Heart left ventricle (tissue), 13 donors: ENCODE results near the gene PCBP4.

Source experiments
- POLR2A ChIP-seq, 2 donors: fragments of 450-650 bp; IDR thresholded peaks; one replicate each; pipeline ENCODE4 v1.6.1; 2017; ENCODE audit warnings: antibody characterized with exemption in 2 of 2, mild to moderate bottlenecking in 2 of 2, moderate library complexity in 2 of 2
- TF ChIP-seq, protein P1 (sequence below), 12 donors: fragments of 200-600 bp; sonication (generic) in 4 of 12; IDR thresholded peaks; one replicate each; pipeline versions ENCODE4 v1.5.0 to v1.8.0; 2018 to 2022; ENCODE audit warnings: antibody characterized with exemption in 12 of 12, mild to moderate bottlenecking in 5 of 12
- donor health status: ischemic (EF 13 %, LVEDD 7.1; RV severe dilation, severe dysfunction).
- donor health status: DM: no; HTN: yes; CAD: no.
- donor health status: DM: no; HTN: no; CAD: no.
- donor health status: ischemic (EF 25% LVEDD 6.9; RV normal size, moderate dysfunction).
- donor health status: ischemic (EF 25% LVEDD 5.7; RV mildly dilated, moderate dysfunction).
- donor health status: ischemic (EF 35%, LVEDD 5.7; RV mildly dilated, moderate dysfunction).
- donor health status: nonischemic (EF 11% LVEDD 7.7; RV severe dilation, severe dysfunction).
- donor health status: DM: yes; HTN: yes; CAD: no.
- donor health status: PGD.
- donor health status: ischemic (EF 29% LVEDD 5.4; RV normal size, mild dysfunction).
- donor health status: nonischemic (EF 23%, LVEDD 6.1; RV moderate dilation, normal function).

- TF ChIP-seq POLR2A (IDR thresholded peaks at IDR 0.05), result no peak
- TF ChIP-seq, protein P1, sequence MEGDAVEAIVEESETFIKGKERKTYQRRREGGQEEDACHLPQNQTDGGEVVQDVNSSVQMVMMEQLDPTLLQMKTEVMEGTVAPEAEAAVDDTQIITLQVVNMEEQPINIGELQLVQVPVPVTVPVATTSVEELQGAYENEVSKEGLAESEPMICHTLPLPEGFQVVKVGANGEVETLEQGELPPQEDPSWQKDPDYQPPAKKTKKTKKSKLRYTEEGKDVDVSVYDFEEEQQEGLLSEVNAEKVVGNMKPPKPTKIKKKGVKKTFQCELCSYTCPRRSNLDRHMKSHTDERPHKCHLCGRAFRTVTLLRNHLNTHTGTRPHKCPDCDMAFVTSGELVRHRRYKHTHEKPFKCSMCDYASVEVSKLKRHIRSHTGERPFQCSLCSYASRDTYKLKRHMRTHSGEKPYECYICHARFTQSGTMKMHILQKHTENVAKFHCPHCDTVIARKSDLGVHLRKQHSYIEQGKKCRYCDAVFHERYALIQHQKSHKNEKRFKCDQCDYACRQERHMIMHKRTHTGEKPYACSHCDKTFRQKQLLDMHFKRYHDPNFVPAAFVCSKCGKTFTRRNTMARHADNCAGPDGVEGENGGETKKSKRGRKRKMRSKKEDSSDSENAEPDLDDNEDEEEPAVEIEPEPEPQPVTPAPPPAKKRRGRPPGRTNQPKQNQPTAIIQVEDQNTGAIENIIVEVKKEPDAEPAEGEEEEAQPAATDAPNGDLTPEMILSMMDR (IDR thresholded peaks at IDR 0.05), result no peak
These were observed 13.0 kb upstream of the PCBP4 start for GRCh38 chr3:51980253-51980652.
